ENCODE results near the gene PHGDH. TPM values are rescaled to one million over a fixed set of nuclear protein-coding genes. Genes with fewer than 3 reads are reported as not detected.

PHGDH gene
- polyA plus RNA-seq, 1 donor (not counting 4 experiments of a cell fraction or from before 2014, with no cell fraction given): 40.3 TPM

DNA sequence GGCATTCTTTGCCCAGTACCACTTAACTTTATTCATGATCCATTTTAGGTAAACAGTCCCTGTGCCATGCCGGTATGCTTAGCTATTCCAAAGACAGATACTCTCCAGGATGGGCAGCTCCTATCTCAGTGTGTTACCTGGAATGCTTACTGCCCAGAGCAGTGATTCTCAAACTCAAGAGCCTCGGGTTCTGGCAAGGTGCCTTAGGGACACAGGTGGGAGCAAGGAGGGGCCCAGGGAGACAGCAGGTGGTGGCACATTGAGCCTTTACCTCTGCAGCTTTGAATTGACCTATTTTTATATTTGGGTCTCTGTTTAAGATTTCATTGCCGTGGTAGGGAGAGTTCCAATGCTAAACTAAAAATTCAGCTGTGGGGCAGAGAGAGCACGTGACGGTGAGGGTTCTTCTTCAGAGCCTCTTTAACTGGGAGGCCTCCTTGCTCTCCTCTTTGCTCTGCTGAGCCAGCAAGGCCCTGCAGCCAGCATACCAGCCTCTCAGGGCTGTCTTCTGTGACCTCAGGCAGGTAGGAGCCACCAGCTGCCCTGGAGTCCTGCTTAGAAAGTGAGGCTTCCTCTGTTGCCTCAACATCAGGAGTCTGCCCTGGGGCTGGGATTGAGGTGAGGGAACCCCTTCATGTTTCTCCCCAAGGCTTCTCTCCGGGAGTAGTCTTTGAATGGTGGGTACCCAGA lies 20.2 kb downstream of the PHGDH start:
- Histone ChIP-seq H3K9ac (ENCODE audit: control insufficient read depth, extremely low read depth, insufficient read depth, low read length) (no peak overlapping the region), H3K4me3 (ENCODE audit: control insufficient read depth in 2 of 3, extremely low read depth in 1 of 3, insufficient read depth in 2 of 3, low read depth in 1 of 3, low read length in 3 of 3) (no peak overlapping the region), H3K4me2 (ENCODE audit: control insufficient read depth, extremely low read depth, insufficient read depth, low read depth, low read length) (no peak overlapping the region), H3K9me3 (ENCODE audit: control insufficient read depth, low read depth, low read length) (no peaks in the 10 kb centered on the region), H3K27me3 (ENCODE audit: control insufficient read depth, extremely low read depth, insufficient read depth, low read length) (no peaks in the 10 kb centered on the region), H3K36me3 (ENCODE audit: control insufficient read depth in 2 of 2, extremely low read depth in 1 of 2, insufficient read depth in 2 of 2, low read length in 2 of 2) (peaks cover 1 to 52% of the 10 kb centered on the region in 2 experiments), H3K4me1 (ENCODE audit: control insufficient read depth, extremely low read depth, insufficient read depth, low read length) (peaks cover 4% of the 10 kb centered on the region), H2AFZ (ENCODE audit: control insufficient read depth, low read length) (no peak overlapping the region), H3K27ac (ENCODE audit: control insufficient read depth, insufficient read depth, low read length) (no peak overlapping the region), H4K20me1 (ENCODE audit: control insufficient read depth, extremely low read depth, insufficient read depth, low read length) (peaks cover 5% of the 10 kb centered on the region), H3K9me1 (ENCODE audit: control insufficient read depth, extremely low read depth, insufficient read depth, low read length) (no peaks in the 10 kb centered on the region), H3K79me2 (ENCODE audit: control insufficient read depth, insufficient read depth, low read length) (no peaks in the 10 kb centered on the region)
- TF ChIP-seq EZH2 (IDR thresholded peaks at IDR 0.05; ENCODE audit: low read length): no peak
- TF ChIP-seq, protein P1, sequence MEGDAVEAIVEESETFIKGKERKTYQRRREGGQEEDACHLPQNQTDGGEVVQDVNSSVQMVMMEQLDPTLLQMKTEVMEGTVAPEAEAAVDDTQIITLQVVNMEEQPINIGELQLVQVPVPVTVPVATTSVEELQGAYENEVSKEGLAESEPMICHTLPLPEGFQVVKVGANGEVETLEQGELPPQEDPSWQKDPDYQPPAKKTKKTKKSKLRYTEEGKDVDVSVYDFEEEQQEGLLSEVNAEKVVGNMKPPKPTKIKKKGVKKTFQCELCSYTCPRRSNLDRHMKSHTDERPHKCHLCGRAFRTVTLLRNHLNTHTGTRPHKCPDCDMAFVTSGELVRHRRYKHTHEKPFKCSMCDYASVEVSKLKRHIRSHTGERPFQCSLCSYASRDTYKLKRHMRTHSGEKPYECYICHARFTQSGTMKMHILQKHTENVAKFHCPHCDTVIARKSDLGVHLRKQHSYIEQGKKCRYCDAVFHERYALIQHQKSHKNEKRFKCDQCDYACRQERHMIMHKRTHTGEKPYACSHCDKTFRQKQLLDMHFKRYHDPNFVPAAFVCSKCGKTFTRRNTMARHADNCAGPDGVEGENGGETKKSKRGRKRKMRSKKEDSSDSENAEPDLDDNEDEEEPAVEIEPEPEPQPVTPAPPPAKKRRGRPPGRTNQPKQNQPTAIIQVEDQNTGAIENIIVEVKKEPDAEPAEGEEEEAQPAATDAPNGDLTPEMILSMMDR (optimal IDR thresholded peaks at IDR 0.05 in 1 of 3, IDR thresholded peaks at IDR 0.05 in 1 of 3, conservative IDR thresholded peaks at IDR 0.05 in 1 of 3; ENCODE audit: extremely low read depth in 1 of 3, insufficient read depth in 2 of 3, low read length in 3 of 3): no peak
- dilution Hi-C loops (cut with MboI; ENCODE audit: extremely low pct_ligation_motif_present, low sequenced_read_pairs): no loop called here
- FAIRE-seq: no peak
- DNase-seq (ENCODE audit: low read depth, low spot score): no peak

DNA sequence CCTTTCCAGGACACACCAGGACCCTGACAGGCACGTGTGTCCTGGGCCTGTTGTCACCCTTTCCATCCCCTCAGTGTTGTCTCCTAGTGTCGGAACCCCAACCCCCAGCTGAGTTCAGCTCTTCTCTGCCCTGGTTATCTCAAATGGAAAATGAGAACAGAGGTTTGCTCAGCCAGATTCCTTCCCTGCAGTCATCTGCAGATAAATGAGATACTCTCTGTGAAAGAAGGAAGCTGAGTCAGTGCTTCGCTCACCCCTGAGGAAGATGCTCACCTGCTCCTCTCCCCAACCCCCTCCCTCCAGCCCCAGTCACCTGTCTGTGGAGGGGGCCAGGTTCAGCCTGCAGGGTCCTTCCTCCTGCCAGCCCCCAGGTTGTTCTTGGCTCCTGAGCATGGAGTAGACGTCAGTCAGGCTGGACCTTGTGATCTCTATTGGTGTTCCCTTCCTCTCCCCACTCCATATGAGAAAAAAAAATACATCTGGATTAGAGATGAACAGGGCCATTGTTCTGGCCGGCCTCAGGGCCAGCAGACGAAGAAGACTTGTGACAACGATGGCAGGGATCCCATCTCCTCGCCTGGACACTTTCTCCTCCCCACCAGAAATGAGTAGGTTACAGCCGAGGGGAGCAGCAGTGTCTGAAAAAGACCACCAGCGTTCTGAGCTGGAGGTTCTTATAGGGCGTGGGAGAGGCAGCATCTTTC lies 20.9 kb downstream of the PHGDH start:
- no peaks in the 10 kb centered on the region for H3K79me2 ChIP-seq (ENCODE audit: control insufficient read depth, insufficient read depth, low read length)
- TF ChIP-seq, protein P1 (optimal IDR thresholded peaks at IDR 0.05 in 1 of 3, IDR thresholded peaks at IDR 0.05 in 1 of 3, conservative IDR thresholded peaks at IDR 0.05 in 1 of 3; ENCODE audit: extremely low read depth in 1 of 3, insufficient read depth in 2 of 3, low read length in 3 of 3): no peak
- TF ChIP-seq EZH2 (IDR thresholded peaks at IDR 0.05; ENCODE audit: low read length): no peak
- no peak overlapping the region for H3K27ac ChIP-seq (ENCODE audit: control insufficient read depth, insufficient read depth, low read length)
- no peak for DNase-seq (ENCODE audit: low read depth, low spot score)
- no peaks in the 10 kb centered on the region for H3K27me3 ChIP-seq (ENCODE audit: control insufficient read depth, extremely low read depth, insufficient read depth, low read length)
- H4K20me1 ChIP-seq (ENCODE audit: control insufficient read depth, extremely low read depth, insufficient read depth, low read length): peaks cover 5% of the 10 kb centered on the region
- dilution Hi-C loops (cut with MboI; ENCODE audit: extremely low pct_ligation_motif_present, low sequenced_read_pairs): no loop called here
- no peaks in the 10 kb centered on the region for H3K9me3 ChIP-seq (ENCODE audit: control insufficient read depth, low read depth, low read length)
- no peak overlapping the region for H3K9ac ChIP-seq (ENCODE audit: control insufficient read depth, extremely low read depth, insufficient read depth, low read length)
- no peak for FAIRE-seq
- peaks cover 1 to 47% of the 10 kb centered on the region in 2 experiments for H3K36me3 ChIP-seq (ENCODE audit: control insufficient read depth in 2 of 2, extremely low read depth in 1 of 2, insufficient read depth in 2 of 2, low read length in 2 of 2)
- peaks cover 4% of the 10 kb centered on the region for H3K4me1 ChIP-seq (ENCODE audit: control insufficient read depth, extremely low read depth, insufficient read depth, low read length)
- H3K4me3 ChIP-seq (ENCODE audit: control insufficient read depth in 2 of 3, extremely low read depth in 1 of 3, insufficient read depth in 2 of 3, low read depth in 1 of 3, low read length in 3 of 3): no peak overlapping the region
- no peaks in the 10 kb centered on the region for H3K9me1 ChIP-seq (ENCODE audit: control insufficient read depth, extremely low read depth, insufficient read depth, low read length)
- H2AFZ ChIP-seq (ENCODE audit: control insufficient read depth, low read length): no peak overlapping the region
- H3K4me2 ChIP-seq (ENCODE audit: control insufficient read depth, extremely low read depth, insufficient read depth, low read depth, low read length): no peak overlapping the region

Data from keratinocyte (primary cell).